GM21576 (cell line): ENCODE data around the gene CD164.
"Not testable (repeated sequence)": the region's sequence is repeated elsewhere in the genome, so short reads cannot be mapped to it uniquely, and the experiment has no call there.

Experiments
- ATAC-seq: cut with Tn5 transposase; IDR thresholded peaks from one replicate; pipeline ENCODE4 v1.9.1; 2021; ENCODE audit warnings: mild to moderate bottlenecking, moderate library complexity; ENCODE audit not compliant: unreplicated experiment

CD164 gene

DNA sequence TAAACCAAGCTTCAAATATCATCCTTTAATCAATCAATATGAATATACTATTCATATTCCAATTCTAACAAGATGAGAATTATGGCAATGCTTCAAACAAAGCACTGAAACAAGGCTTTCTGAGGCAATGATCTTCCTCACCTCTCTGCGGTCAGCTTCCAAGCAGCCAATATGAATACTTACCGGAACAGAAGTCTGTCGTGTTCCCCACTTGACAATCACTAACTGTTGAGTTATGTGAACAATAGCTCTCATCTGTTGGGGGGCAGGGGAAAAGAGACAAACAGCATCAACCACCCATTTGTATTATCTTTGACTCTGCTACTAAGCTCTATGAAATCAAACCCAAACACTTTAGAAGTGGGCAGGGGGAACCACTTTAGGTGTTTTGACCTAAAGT is 4.5 kb downstream of the CD164 start:
- no peak for ATAC-seq

DNA sequence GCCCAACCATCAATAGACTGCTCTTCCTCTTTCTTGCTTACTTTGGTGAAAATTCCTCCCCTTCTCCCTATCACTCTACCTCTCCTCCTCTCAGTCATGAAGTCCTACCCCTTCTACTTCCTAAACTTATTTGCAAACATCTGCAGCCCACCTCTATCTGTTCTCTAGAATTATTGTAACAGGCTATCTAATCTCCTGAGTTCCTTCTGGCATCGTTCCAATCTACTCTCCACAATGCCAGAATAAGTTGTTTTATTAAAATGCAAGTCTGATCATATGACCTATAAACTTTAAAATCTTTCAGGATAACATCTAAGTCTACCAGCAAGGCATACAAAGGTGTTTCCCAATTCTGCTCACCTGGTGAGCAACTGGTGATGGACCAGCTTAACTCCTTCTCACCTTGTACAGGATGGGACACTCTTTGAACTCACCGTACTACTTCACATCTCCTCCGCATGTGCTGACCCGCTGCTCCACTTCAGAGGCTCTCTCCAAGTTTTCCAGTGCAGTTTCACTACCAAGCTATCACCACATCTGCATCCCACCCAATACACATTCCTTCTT is 7.9 kb downstream of the CD164 start:
- ATAC-seq = no peak

DNA sequence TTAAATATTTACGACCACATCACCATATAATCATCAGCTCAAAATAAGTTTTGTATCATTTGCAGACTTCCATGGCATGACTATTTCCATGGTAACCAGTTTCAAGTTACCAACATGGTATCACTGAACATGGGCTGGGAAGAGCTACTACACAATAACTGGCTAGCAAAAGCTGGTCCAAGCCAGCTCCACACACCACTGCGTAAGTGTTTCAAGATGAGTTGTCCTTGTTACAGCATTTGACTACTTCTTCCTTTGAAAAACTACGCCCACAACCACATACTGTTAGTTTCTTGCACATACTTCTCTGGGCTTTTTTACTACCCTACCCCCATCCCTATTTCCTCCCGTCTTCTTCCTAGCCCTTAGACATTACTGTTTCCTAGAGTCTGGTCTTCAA is 8.5 kb downstream of the CD164 start:
- ATAC-seq = peak; percentile 96

DNA sequence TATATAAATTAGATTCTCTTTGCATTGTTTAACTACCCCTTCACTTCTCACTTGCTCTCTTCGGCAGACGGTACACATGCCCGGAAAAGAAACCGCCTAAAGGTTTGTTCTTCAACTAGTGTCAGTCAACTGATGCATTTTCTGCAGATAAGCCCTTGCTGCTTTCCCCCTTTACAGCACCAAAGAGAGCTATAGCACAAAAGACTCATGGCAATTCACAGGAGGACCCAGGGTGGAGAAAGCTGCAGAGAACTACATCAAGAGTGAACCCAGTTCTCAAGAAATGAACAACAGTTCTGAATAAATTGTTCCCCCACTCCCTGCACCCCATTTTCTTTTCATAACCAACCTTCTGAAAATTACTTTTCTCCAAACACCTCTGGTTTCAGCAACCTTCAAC is 8.9 kb downstream of the CD164 start:
- peak; percentile 1 for ATAC-seq

DNA sequence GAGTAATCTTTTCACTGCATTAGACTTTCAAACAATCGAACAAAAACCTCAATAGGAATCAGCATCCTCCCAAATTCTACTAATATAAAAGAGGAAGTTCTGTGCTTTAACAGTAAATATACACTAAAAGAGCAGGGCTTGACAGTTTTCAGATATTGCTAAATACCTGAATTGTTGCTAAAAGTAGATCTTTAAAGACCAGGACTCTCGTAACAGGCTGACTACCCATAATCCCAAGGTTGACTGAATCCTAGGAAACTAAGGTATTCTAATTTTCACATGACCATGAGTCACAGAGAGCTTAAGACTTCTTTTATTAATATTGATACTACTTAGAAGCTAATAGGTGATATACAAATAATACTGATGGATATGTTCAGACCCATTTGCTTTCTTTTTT is 10.1 kb downstream of the CD164 start:
- ATAC-seq = no peak

DNA sequence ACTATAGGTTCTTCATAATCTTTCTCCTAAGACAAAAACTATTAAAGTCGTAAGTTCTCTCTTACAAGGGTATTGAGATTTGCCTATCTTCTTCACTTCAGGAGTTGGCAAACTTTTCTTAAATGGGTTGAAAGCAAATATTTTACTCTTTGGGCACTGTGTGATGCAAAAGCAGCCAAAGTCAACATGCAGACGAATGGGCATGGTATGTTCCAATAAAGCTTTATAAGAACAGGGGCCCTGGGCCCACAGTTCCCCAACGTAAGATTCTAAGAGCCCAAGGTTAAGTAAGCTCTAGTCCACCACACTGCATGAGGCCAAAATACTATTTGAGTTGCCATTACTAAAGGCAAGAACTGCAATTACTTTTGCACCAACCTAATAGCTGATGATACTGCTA is 11.5 kb downstream of the CD164 start:
- ATAC-seq = no peak

DNA sequence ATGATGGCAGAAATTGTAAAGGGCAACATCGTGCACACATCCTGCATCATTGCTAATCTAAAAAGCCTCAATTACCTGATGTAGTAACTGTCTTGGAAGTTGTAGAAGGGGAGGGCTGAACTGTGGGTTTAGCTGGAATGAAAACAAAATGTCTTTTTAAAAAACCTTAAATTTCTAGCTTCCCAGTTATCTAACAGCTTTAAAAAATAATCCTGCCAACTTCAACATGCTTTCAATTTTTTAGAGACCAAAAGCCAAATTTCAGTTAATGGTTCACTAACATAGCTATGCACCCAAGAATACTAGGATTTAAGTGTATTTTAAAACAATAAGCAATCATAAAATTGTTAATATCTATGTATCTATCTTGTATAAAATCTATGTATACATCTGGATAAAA is 11.9 kb downstream of the CD164 start:
- ATAC-seq = no peak

DNA sequence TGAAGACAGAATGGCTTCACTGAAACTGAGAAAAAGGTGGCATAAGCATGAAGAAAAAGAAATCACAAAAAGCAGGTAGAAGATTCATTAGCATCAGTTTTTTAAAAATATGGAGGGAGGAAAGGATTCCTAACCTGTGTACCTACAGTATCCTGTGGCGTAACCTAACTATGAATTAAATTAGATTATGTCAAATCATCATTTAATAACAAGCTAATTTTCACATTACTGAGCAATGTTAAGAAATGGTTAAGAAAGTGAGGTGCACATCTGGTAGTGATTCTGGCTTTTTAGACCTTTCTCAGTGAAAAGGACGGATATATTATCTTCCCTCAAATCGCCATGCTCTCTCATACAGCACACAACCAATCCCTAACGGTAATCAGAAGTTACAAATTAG is 12.5 kb downstream of the CD164 start:
- no peak for ATAC-seq

DNA sequence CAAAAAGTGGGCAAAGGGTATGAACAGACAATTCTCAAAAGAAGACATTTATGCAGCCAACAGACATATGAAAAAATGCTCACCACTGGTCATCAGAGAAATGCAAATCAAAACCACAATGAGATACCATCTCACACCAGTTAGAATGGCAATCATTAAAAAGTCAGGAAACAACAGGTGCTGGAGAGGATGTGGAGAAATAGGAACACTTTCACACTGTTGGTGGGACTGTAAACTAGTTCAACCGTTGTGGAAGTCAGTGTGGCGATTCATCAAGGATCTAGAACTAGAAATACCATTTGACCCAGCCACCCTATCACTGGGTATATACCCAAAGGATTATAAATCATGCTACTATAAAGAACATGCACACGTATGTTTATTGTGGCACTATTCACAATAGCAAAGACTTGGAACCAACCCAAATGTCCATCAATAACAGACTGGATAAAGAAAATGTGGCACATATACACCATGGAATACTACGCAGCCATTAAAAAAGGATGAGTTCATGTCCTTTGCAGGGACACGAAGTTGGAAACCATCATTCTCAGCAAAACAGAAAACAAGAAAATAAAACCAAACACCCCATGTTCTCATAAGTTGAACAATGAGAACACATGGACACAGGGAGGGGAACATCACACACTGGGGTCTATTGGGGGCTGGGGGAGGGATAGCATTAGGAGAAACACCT is 17.7 kb downstream of the CD164 start:
- ATAC-seq = not testable (repeated sequence)

DNA sequence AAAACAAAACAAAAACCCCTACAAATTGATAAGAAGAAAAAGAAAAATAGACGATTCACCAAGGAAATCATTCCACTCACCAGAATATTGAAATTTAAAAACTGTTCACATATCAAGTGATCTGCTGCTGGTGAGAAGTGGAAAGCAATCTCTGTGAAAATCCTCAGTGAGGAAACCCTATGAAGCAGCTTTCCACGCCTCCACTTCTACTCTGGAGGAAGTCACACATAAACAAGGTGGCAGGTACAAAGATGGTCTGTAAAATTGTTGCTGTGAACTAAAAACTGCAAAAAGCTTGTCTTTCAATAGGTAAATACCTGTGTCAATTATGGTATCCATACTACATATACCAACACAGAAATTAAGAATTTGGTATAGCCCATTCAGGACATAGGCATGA is 18.5 kb downstream of the CD164 start:
- no peak for ATAC-seq

DNA sequence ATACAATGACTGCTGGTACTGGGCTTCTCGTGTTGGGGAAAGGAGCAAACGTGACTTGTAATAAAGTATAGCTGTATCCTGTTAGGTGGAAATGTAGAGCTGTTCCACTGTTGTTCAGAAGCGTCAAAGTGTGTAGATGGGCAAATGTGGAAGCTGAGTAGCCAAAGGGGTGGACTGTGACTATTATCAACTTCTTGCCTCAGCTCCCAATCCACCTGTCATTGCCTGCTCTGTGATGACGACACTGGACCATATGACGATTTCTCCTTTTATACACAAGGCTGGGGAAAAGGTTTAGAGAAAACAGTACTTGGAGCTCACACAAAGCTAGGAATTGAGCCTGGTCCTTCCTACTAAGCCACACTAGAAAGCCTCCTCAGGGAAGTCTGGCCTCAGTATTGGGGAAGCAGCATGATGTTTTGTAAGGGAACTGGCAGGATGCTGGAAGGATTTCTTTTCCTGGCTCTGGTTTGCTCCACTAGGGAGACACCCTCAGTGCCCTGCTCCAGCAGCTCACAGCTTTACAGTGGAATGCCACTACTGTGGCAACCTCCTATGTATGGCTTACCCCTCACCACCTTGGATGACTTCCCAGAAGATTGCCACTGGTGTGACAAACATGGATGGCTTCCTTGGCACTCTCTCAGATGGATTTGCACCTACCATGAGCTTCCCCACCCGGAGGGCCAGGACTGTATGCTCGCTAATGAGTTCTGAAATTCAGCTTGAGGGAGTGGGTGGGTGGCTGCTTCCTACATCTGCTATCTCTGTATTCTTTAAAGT is 20.0 kb downstream of the CD164 start:
- ATAC-seq = no peak

DNA sequence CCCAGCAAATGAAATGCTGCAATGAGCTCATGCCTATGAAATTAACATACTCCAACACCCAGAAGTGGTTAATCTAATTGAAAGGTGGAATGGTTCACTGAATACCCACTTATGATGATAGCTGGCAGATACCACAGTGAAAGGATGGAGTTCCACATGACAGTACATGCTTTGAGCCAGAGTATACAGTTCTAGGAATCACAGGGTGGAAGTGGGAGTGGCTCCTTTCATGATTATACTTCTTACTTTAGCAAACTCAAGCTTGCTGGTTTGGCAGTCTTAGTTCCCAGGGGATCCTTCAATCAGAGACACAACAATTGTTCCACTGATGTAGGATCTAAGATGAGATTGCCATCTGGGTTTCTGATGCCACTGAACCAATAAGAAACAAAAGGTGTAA is 21.5 kb downstream of the CD164 start:
- no peak for ATAC-seq

DNA sequence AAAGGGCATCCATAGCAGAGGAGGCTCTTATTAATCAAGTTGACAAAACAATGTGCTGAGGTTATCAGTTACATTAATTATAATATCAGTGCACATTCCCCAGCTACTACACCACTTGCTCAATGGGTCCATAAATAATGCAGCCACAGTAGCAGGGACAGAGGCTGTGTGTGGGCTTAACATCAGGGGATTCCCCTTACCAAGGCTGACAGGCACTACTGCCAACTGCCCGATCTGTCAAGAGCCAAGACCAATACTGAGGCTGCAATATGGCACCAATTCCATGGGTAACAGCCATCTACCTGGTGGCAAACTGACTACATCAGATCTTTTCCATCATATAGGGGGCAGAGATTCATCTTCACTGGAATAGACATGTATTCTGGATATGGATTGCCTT is 22.0 kb downstream of the CD164 start:
- ATAC-seq = no peak

DNA sequence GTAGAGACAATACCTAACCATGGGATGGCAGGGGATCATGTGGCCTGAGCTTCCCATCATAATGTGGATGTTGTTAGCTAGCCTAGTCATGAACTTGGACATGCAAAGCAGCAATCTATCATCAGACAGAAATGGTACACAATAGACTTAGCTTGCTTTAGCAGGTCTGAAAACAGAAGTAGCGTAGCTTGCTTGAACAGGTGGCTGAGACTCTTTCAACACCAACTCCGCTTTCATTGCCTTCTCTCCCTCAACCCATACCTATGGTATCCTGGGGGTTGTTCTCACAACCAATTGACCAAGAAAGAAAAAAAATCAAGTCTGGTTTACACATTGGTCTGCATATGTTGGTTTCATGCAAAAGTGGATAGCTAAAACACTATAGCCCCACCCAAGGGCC is 23.0 kb downstream of the CD164 start:
- ATAC-seq = no peak

DNA sequence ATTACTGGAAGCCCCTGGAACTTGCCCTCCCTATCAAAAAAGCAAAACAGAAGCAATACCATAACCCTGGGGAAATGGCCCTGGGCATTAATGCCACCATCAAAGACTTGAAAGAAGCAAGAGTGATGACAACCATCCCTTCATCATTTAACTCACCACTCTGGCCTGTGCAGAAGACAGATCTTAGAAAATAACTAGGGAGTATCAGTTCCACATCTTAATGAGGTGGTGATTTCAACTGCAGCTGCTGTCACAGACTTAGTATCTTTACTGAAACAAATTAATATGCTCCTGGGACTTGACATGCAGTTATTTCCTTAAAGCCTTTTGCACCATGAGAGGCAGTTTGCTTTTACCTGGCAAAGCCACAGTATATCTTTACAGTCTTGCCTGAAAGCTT is 24.1 kb downstream of the CD164 start:
- ATAC-seq = no peak

DNA sequence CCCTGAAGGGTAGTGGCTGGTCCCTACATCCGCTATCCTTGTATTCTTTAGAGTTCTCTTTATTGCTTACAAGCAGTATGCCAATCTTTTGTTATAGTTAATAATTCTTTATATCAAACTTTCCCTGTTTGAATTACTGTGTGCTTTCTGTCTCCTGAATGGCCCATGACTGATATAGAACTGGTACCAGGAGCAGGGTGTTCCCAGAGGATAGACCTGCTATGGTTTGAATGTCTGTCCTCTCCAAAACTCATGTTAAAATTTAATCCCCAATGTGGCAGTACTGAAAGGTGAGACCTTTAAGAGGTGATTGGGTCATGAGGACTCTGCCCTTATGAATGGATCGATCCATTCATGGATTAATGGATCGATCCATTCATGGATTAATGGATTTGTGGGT is 26.0 kb downstream of the CD164 start:
- no peak for ATAC-seq

DNA sequence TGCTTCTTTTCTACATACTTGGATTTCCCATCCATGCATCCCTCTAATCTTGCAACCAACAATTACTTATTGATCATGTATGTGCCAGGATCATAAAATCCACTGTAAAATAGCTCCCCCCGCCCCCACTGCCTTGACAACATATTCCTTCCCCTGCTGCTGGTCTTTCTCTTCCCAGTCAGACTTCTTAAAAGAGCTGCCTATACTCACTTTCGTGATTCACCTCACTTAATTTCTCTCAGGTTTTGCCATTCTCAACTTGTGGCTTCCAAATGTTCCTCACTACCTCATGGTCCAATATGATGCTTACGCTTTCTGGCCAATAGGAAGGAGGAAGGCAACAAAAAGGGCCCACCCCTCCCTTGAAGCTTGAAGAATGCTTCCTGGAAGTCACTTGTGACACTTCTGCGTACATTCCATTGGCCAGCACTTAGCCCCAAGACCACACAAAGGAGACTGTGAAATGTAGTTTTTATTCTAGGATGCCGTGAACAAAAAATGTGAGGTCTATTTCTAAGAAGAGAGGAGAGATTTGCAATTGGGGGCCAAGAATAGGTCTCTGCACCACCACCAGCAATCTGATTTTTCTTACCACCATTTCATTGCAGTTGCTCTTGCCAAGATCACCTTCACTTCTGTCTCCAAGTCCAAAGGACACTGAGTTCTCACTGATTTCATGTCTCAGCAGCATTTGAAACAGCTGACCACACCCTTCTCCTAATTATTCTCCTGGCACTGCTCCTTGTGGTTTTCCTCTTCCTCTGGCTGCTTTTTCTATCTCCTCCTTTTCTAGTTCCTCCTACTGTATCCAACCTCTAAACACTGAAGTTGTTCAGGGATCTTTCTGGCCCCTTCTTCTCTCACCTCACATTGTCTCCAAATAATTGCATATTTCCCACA is 30.8 kb downstream of the CD164 start:
- no peak for ATAC-seq

DNA sequence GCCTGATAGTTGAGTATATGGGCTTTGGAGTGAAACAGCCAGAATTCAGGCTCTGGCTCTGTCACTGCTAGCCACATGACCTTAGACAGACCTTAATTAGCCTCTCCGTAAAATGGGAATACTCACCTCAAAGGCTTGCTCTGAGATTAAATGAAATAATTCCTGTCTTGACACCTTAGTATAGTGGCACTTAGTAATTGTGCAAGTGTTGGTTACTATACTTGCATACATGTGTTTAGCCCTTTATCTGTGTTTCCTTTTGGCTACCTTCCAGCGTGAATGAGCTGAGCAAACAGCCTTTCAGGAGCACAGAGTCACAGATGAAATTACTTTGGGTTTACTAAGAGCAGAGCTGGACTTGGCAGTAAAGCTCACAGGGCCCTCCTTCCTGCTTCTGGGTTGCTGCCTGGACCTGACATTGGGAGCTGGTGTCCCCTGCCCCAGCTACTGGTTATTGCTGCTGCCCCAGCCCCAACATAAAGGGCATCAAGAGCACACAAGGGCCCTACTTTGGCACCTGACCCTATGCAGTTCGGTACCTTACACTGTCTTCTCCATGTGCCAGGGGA is 32.8 kb downstream of the CD164 start:
- ATAC-seq = no peak

DNA sequence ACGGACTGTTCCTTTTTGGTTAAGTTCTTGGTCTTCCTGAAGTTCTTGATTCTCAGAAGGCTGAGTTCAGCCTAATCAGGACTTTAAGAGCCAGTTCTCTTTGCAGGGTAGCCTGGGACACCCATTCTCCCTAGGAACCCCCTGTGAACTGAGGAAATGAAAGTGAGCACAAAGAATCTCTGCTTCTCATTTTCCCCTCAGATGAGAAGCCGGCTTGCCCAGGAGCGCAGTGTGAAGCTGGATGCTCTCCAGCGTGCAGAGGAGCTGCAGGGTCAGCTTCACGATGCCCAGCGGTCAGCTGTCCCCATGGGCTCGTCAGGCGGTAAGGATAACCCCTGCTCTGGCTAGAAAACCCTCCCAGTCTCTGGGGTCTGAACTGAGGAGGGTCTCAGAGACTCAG is 34.0 kb downstream of the CD164 start:
- ATAC-seq = no peak

DNA sequence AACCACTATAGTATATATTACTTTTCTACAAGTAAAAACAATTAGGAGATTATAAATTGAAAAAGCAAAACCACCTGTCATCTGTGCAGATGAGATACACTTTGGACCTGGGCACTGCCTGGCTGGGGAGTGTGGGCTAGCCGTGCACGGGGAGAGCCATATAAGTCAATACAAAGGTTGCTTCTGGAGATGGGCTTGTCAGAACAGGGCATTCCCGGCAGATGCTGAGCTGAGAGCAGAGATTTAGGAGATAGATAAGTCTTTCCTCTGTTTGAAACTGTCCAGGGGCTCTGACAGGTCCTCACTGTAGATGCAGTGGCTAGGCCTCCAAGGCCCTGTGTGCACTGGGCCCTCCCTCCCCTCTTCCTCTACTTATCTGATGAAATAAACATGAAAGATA is 34.5 kb downstream of the CD164 start:
- no peak for ATAC-seq

DNA sequence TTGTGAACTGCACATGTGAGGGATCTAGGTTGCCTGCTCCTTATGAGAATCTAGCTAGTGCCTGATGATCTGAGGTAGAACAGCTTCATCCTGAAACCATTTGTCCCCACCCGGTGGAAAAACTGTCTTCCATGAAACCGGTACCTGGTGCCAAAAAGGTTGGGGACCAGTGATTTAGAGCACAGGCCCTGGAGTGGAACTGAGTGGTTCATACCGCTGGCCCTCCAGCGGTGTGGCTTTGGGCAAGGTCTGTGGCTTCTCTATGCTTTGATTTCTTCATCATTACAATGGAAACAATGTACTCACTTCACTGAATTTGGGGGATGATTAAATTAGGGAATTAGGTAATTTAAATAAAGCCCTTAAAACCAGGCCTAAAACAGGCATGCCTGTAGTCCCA is 36.3 kb downstream of the CD164 start:
- no peak for ATAC-seq
